GM12878 (cell line): ENCODE results near the gene OSBPL5. TPM values are rescaled to one million over a fixed set of nuclear protein-coding genes. Genes with fewer than 3 reads are reported as not detected.

Experiments used
- ATAC-seq: fragments of 200-7000 bp; cut with Tn5 transposase; 3 replicates; pipeline ENCODE4 v1.9.1; 2020; ENCODE audit warnings: mild to moderate bottlenecking, moderate library complexity
- BruUV-seq: library from RNA; stranded (reverse); fragments of 400-500 nt; replicated peaks from 2 replicates; lab custom pipeline; 2021; lab: Mats Ljungman, UMichigan
- CTCF ChIA-PET: fragments of 300-600 bp; sonication (Branson Sonifier 250); formaldehyde crosslinking; extraction: SDS; loops from one replicate; lab custom pipeline; 2021; ENCODE audit warnings: inconsistent platforms; lab: Yijun Ruan, JAX
- POLR2A ChIA-PET: fragments of 350-600 bp; formaldehyde crosslinking; extraction: SDS; loops from one replicate; lab custom pipeline; 2021; ENCODE audit warnings: inconsistent platforms; lab: Charles Lee
- RAD21 ChIA-PET: fragments of 300-600 bp; sonication (Branson Sonifier 250); formaldehyde crosslinking; loops from one replicate; lab custom pipeline; 2023; ENCODE audit warnings: antibody characterized with exemption; ENCODE audit not compliant: unreplicated experiment; lab: Charles Lee
- SMC1A ChIA-PET: fragments of 300-600 bp; sonication (Branson Sonifier 250); formaldehyde crosslinking; loops from one replicate; lab custom pipeline; 2023; ENCODE audit not compliant: unreplicated experiment, uncharacterized antibody; lab: Charles Lee
- DNase-seq: peaks from one replicate; pipeline ENCODE4 v3.0.0-alpha.2; 2011; ENCODE audit warnings: low read depth, low spot score
- FAIRE-seq: peaks from 3 replicates; lab custom pipeline; 2011; peaks lifted over from hg19 to GRCh38; lab: Jason Lieb, UNC
- H2AFZ ChIP-seq: 2 replicates; pipeline ENCODE4 v1.6.0; 2011; ENCODE audit warnings: low read depth, low read length, control low read depth; ENCODE audit not compliant: control insufficient read depth
- H3K27ac ChIP-seq: 2 replicates; pipeline ENCODE4 v1.5.1; 2011; ENCODE audit warnings: control low read depth; ENCODE audit not compliant: control insufficient read depth, insufficient read depth
- H3K27me3 ChIP-seq, 2 experiments: replicated peaks in 1 of 2; 2 replicates each; pipeline versions ENCODE4 v1.6.0 to v1.6.1; 2011; ENCODE audit warnings: low read length in 1 of 2; ENCODE audit not compliant: control insufficient read depth in 2 of 2, insufficient read depth in 2 of 2
- H3K36me3 ChIP-seq, 2 experiments: 2 replicates each; pipeline ENCODE4 v1.5.1; 2011; ENCODE audit warnings: low read length in 1 of 2; ENCODE audit not compliant: control insufficient read depth in 2 of 2, insufficient read depth in 2 of 2
- H3K4me1 ChIP-seq: 2 replicates; pipeline ENCODE4 v1.6.1; 2011; ENCODE audit warnings: mild to moderate bottlenecking, low read length, moderate library complexity, mixed read lengths; ENCODE audit not compliant: control insufficient read depth, insufficient read depth
- H3K4me2 ChIP-seq: 2 replicates; pipeline ENCODE4 v1.6.0; 2011; ENCODE audit warnings: control low read depth; ENCODE audit not compliant: control insufficient read depth, insufficient read depth
- H3K4me3 ChIP-seq: fragments of 200-600 bp; sonication (generic); 2 replicates; pipeline ENCODE4 v1.5.1; 2016
- H3K79me2 ChIP-seq: 2 replicates; pipeline ENCODE4 v1.6.0; 2011; ENCODE audit warnings: low read length; ENCODE audit not compliant: control insufficient read depth, insufficient read depth
- H3K9ac ChIP-seq: 2 replicates; pipeline ENCODE4 v1.8.0; 2011; ENCODE audit warnings: low read length, control low read depth, mixed read lengths; ENCODE audit not compliant: control insufficient read depth, insufficient read depth
- H3K9me3 ChIP-seq: replicated peaks from 3 replicates; pipeline ENCODE4 v1.5.1; 2011; ENCODE audit warnings: mild to moderate bottlenecking, low read length; ENCODE audit not compliant: control insufficient read depth, insufficient read depth
- H4K20me1 ChIP-seq: 2 replicates; pipeline ENCODE4 v1.6.0; 2011; ENCODE audit not compliant: control insufficient read depth, insufficient read depth
- FOXM1 ChIP-seq: IDR thresholded peaks from 2 replicates; pipeline ENCODE4 v1.6.1; 2012; ENCODE audit warnings: low read depth, mild to moderate bottlenecking, inconsistent platforms, low read length, moderate library complexity
- HDAC2 ChIP-seq: fragments of 200-600 bp; sonication (generic); IDR thresholded peaks from 2 replicates; pipeline ENCODE4 v1.6.1; 2017
- IKZF2 ChIP-seq, 2 experiments: fragments of 450-650 bp; IDR thresholded peaks; 2 replicates each; pipeline ENCODE4 v1.6.1; 2017; ENCODE audit warnings: mild to moderate bottlenecking in 2 of 2, moderate library complexity in 2 of 2
- MEF2A ChIP-seq: IDR thresholded peaks from 2 replicates; pipeline ENCODE4 v1.6.1; 2011; ENCODE audit warnings: low read depth, mild to moderate bottlenecking, low read length, moderate library complexity; ENCODE audit not compliant: insufficient read depth
- NR2C2 ChIP-seq: IDR thresholded peaks from 2 replicates; pipeline ENCODE4 v1.6.1; 2011; ENCODE audit warnings: borderline replicate concordance, low read depth; ENCODE audit not compliant: control insufficient read depth, insufficient read length
- NRF1 ChIP-seq: conservative IDR thresholded peaks from 2 replicates; pipeline ENCODE4 v1.6.1; 2011; ENCODE audit warnings: mild to moderate bottlenecking, low read depth, low read length, improper control_type of control experiment
- PAX8 ChIP-seq: fragments of 450-650 bp; IDR thresholded peaks from 2 replicates; pipeline ENCODE4 v1.6.1; 2017; ENCODE audit warnings: mild to moderate bottlenecking, moderate library complexity
- RUNX3 ChIP-seq: IDR thresholded peaks from 2 replicates; pipeline ENCODE4 v1.6.1; 2012; ENCODE audit warnings: low read length, inconsistent platforms
- SMAD1 ChIP-seq: fragments of 450-650 bp; IDR thresholded peaks from 2 replicates; pipeline ENCODE4 v1.6.1; 2018; ENCODE audit warnings: mild to moderate bottlenecking, low read depth; ENCODE audit not compliant: partially characterized antibody
- SREBF2 ChIP-seq: IDR thresholded peaks from 2 replicates; pipeline ENCODE4 v1.6.1; 2012; ENCODE audit warnings: mild to moderate bottlenecking, low read length
- SRF ChIP-seq, 2 experiments: IDR thresholded peaks; 2 replicates each; pipeline ENCODE4 v1.6.1; 2011; ENCODE audit warnings: low read depth in 2 of 2, low read length in 2 of 2, mild to moderate bottlenecking in 1 of 2, moderate library complexity in 1 of 2
- SUPT20H ChIP-seq: IDR thresholded peaks from 2 replicates; pipeline ENCODE4 v1.6.1; 2011; ENCODE audit warnings: low read depth, mild to moderate bottlenecking, low read length, moderate library complexity, borderline replicate concordance; ENCODE audit not compliant: control insufficient read depth
- YY1 ChIP-seq: IDR thresholded peaks from 2 replicates; pipeline ENCODE4 v1.6.1; 2011; ENCODE audit warnings: low read depth, mild to moderate bottlenecking, low read length
- ZNF207 ChIP-seq: fragments of 450-650 bp; IDR thresholded peaks from 2 replicates; pipeline ENCODE4 v1.6.1; 2014; ENCODE audit warnings: antibody characterized with exemption, mild to moderate bottlenecking, borderline replicate concordance
- WGBS: methylation state at CpG from one replicate; pipeline ENCODE4 v1.1.6; 2016; ENCODE audit warnings: low lambda C conversion rate; ENCODE audit not compliant: insufficient replicate concordance, insufficient coverage; ENCODE audit errors: missing lambda C conversion rate; 5-methylcytosine and 5-hydroxymethylcytosine counted together
- in situ Hi-C: fragments of 300-500 bp; cut with MboI; formaldehyde crosslinking; loops from 9 replicates; pipeline ENCODE4 v1.14.3; 2018; ENCODE audit warnings: mixed read lengths
- intact Hi-C: fragments of 100-400 bp; cut with micrococcal nuclease; formaldehyde crosslinking; loops from one replicate; pipeline ENCODE4 v1.14.2; 2022; ENCODE audit not compliant: unreplicated experiment
- polyA plus RNA-seq, 11 experiments: library from polyadenylated mRNA; depleted of rRNA in 4 of 11; unstranded in 6 of 11; stranded (reverse) in 5 of 11; fragments of >200 nt; fragmentation: Nextera tagmentation in 4 of 11; fragmentation: Illumina TruSeq in 1 of 11; extraction: Ambion mirVana in 4 of 11; extraction: Trizol in 1 of 11; gene quantifications; 1 replicate in 1 of 11; 2 replicates in 10 of 11; pipeline versions ENCODE4 v1.2.1 to v1.2.3, GENCODE V29; 2011 to 2016; ENCODE audit warnings: inconsistent platforms in 2 of 11, missing spikeins in 2 of 11, low read depth in 1 of 11
- total RNA-seq, 4 experiments: library from RNA; depleted of rRNA in 3 of 4; stranded (reverse); fragments of >200 nt in 3 of 4; fragmentation: Illumina TruSeq in 1 of 4; extraction: Trizol in 1 of 4; gene quantifications; 2 replicates each; pipeline versions ENCODE4 v1.2.1 to v1.2.3, GENCODE V29; 2013 to 2021
- TF ChIP-seq, protein P1 (sequence below): IDR thresholded peaks from 2 replicates; pipeline ENCODE4 v1.6.1; 2012; ENCODE audit warnings: low read depth, low read length, improper control_type of control experiment
- TF ChIP-seq, protein P2 (sequence below): IDR thresholded peaks from 2 replicates; pipeline ENCODE4 v1.6.1; 2011; ENCODE audit warnings: borderline replicate concordance, low read depth, mild to moderate bottlenecking, moderate library complexity, mixed read lengths, low read length; ENCODE audit not compliant: insufficient read depth; ENCODE audit errors: extremely low read length
- TF ChIP-seq, protein P3 (sequence below): fragments of 450-650 bp; IDR thresholded peaks from 2 replicates; pipeline ENCODE4 v1.6.1; 2017; ENCODE audit warnings: mild to moderate bottlenecking, moderate library complexity
- TF ChIP-seq, protein P4 (sequence below): IDR thresholded peaks from 2 replicates; pipeline ENCODE4 v1.6.1; 2011; ENCODE audit warnings: low read depth, low read length, improper control_type of control experiment, borderline replicate concordance

Gene OSBPL5
- total and polyA plus RNA-seq, 10 of the 15 experiments (the other 5 are each of a cell fraction or from before 2014, with no cell fraction given) = not detected

- Histone ChIP-seq H3K9me3 (no peaks in the 10 kb centered on the region), H4K20me1 (no peaks in the 10 kb centered on the region), H3K4me3 (no peak overlapping the region), H3K4me1 (no peaks in the 10 kb centered on the region), H3K9ac (no peak overlapping the region), H3K79me2 (no peaks in the 10 kb centered on the region), H3K27ac (no peak overlapping the region), H3K36me3 (no peaks in the 10 kb centered on the region), H2AFZ (no peak overlapping the region), H3K4me2 (no peak overlapping the region), H3K27me3 (peaks cover 0 to 1% of the 10 kb centered on the region in 2 experiments; a peak in 3 of 4 replicates)
- CTCF ChIA-PET = interaction anchor here (0.6 kb wide), 1 partner anchor 209 kb away, joined by 3 read pairs; no protein-coding TSS in a partner anchor
- in situ Hi-C loops = no loop called here
- FAIRE-seq = no peak
- RAD21 ChIA-PET = no interaction called here
- POLR2A ChIA-PET = no interaction called here
- 49% methylated on average over 15 of the region's 15 CpGs for WGBS
- intact Hi-C loops = no loop called here
- SMC1A ChIA-PET = no interaction called here
- no TSS peak for BruUV-seq
- TF ChIP-seq PAX8 (no peak), RUNX3 (no peak), MEF2A (no peak), HDAC2 (no peak), SREBF2 (no peak), IKZF2 (IDR thresholded peaks at IDR 0.05) (no peak), SUPT20H (no peak), SMAD1 (no peak), YY1 (no peak), NRF1 (no peak), ZNF207 (no peak), FOXM1 (no peak), NR2C2 (no peak), SRF (IDR thresholded peaks at IDR 0.05; ENCODE audit: low read depth in 2 of 2, low read length in 2 of 2) (no peak)
- TF ChIP-seq, protein P1, sequence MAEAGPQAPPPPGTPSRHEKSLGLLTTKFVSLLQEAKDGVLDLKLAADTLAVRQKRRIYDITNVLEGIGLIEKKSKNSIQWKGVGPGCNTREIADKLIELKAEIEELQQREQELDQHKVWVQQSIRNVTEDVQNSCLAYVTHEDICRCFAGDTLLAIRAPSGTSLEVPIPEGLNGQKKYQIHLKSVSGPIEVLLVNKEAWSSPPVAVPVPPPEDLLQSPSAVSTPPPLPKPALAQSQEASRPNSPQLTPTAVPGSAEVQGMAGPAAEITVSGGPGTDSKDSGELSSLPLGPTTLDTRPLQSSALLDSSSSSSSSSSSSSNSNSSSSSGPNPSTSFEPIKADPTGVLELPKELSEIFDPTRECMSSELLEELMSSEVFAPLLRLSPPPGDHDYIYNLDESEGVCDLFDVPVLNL = no peak
- TF ChIP-seq, protein P2, sequence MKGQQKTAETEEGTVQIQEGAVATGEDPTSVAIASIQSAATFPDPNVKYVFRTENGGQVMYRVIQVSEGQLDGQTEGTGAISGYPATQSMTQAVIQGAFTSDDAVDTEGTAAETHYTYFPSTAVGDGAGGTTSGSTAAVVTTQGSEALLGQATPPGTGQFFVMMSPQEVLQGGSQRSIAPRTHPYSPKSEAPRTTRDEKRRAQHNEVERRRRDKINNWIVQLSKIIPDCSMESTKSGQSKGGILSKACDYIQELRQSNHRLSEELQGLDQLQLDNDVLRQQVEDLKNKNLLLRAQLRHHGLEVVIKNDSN = no peak
- TF ChIP-seq, protein P3, sequence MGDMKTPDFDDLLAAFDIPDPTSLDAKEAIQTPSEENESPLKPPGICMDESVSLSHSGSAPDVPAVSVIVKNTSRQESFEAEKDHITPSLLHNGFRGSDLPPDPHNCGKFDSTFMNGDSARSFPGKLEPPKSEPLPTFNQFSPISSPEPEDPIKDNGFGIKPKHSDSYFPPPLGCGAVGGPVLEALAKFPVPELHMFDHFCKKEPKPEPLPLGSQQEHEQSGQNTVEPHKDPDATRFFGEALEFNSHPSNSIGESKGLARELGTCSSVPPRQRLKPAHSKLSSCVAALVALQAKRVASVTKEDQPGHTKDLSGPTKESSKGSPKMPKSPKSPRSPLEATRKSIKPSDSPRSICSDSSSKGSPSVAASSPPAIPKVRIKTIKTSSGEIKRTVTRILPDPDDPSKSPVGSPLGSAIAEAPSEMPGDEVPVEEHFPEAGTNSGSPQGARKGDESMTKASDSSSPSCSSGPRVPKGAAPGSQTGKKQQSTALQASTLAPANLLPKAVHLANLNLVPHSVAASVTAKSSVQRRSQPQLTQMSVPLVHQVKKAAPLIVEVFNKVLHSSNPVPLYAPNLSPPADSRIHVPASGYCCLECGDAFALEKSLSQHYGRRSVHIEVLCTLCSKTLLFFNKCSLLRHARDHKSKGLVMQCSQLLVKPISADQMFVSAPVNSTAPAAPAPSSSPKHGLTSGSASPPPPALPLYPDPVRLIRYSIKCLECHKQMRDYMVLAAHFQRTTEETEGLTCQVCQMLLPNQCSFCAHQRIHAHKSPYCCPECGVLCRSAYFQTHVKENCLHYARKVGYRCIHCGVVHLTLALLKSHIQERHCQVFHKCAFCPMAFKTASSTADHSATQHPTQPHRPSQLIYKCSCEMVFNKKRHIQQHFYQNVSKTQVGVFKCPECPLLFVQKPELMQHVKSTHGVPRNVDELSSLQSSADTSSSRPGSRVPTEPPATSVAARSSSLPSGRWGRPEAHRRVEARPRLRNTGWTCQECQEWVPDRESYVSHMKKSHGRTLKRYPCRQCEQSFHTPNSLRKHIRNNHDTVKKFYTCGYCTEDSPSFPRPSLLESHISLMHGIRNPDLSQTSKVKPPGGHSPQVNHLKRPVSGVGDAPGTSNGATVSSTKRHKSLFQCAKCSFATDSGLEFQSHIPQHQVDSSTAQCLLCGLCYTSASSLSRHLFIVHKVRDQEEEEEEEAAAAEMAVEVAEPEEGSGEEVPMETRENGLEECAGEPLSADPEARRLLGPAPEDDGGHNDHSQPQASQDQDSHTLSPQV = no peak
- TF ChIP-seq, protein P4, sequence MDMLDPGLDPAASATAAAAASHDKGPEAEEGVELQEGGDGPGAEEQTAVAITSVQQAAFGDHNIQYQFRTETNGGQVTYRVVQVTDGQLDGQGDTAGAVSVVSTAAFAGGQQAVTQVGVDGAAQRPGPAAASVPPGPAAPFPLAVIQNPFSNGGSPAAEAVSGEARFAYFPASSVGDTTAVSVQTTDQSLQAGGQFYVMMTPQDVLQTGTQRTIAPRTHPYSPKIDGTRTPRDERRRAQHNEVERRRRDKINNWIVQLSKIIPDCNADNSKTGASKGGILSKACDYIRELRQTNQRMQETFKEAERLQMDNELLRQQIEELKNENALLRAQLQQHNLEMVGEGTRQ = no peak
- ATAC-seq = no peak
- DNase-seq = no peak
Measured at GRCh38 chr11:3198815-3199214, 33.7 kb upstream of the OSBPL5 start.
